NB4 (cell line): ENCODE data around the gene SEC24C.

Source experiments
- DNase-seq: peaks from one replicate; pipeline ENCODE4 v3.0.0; 2010; ENCODE audit warnings: low read depth
- H3K4me3 ChIP-seq: one replicate; pipeline ENCODE4 v1.5.1; 2011; ENCODE audit warnings: mild to moderate bottlenecking, low read depth, low read length, moderate library complexity
- MYC ChIP-seq: IDR thresholded peaks from 2 replicates; pipeline ENCODE4 v1.6.1; 2011; ENCODE audit warnings: low read depth, low read length
- POLR2A ChIP-seq: IDR thresholded peaks from 2 replicates; pipeline ENCODE4 v1.6.1; 2011; ENCODE audit warnings: mild to moderate bottlenecking; ENCODE audit not compliant: insufficient read length; ENCODE audit errors: extremely low read depth
- TF ChIP-seq, protein P1 (sequence below): IDR thresholded peaks from one replicate; pipeline ENCODE4 v1.5.1; 2012; ENCODE audit warnings: low read depth, low read length
- TF ChIP-seq, protein P2 (sequence below): IDR thresholded peaks from 2 replicates; pipeline ENCODE4 v1.6.1; 2011; ENCODE audit warnings: low read depth, low read length

SEC24C gene

DNA sequence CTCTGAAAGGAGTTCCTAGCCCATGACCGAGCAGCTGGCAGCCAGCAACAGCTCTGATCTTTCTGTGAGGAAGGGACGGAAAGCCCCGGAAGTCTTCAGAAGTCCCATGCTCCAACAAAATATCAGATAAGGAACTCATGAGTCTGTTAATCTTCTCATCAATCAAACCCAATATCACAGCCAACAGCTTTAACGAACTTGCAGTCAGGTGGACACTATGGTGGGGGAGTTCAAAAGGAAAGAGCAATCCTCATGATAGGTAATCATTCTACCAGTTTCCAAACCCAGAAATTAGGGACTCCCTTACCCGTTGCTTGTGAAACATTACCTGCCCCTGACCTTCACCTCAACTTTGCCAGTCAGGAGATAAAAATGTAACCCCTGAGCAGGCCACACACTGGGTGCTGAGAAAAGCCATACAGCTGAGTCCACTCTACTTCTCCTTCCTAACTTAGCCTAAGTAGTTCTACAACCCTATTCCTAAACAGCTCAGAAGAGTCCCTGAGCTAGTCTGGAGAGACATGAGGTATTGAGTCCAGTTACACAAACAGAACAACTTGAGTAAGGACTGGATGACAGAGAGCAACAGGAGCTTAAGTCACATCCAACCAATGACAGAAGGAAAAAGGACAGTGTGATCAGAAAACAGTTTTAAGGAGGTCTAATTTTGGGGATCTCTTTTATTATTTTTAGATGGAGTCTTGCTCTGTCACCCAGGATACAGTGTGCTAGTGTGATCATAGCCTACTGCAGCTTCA lies 65.1 kb downstream of the SEC24C start:
- TF ChIP-seq, protein P1, sequence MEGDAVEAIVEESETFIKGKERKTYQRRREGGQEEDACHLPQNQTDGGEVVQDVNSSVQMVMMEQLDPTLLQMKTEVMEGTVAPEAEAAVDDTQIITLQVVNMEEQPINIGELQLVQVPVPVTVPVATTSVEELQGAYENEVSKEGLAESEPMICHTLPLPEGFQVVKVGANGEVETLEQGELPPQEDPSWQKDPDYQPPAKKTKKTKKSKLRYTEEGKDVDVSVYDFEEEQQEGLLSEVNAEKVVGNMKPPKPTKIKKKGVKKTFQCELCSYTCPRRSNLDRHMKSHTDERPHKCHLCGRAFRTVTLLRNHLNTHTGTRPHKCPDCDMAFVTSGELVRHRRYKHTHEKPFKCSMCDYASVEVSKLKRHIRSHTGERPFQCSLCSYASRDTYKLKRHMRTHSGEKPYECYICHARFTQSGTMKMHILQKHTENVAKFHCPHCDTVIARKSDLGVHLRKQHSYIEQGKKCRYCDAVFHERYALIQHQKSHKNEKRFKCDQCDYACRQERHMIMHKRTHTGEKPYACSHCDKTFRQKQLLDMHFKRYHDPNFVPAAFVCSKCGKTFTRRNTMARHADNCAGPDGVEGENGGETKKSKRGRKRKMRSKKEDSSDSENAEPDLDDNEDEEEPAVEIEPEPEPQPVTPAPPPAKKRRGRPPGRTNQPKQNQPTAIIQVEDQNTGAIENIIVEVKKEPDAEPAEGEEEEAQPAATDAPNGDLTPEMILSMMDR = no peak
- no peak for TF ChIP-seq MYC
- TF ChIP-seq, protein P2, sequence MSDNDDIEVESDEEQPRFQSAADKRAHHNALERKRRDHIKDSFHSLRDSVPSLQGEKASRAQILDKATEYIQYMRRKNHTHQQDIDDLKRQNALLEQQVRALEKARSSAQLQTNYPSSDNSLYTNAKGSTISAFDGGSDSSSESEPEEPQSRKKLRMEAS = no peak
- no peak overlapping the region for H3K4me3 ChIP-seq
- DNase-seq = no peak

- DNase-seq = no peak
- TF ChIP-seq, protein P2 = no peak
- TF ChIP-seq, protein P1 = no peak
- peak overlapping the region; percentile 62 for H3K4me3 ChIP-seq
These were observed 66.2 kb downstream of the SEC24C start for GRCh38 chr10:73810358-73810734.

DNA sequence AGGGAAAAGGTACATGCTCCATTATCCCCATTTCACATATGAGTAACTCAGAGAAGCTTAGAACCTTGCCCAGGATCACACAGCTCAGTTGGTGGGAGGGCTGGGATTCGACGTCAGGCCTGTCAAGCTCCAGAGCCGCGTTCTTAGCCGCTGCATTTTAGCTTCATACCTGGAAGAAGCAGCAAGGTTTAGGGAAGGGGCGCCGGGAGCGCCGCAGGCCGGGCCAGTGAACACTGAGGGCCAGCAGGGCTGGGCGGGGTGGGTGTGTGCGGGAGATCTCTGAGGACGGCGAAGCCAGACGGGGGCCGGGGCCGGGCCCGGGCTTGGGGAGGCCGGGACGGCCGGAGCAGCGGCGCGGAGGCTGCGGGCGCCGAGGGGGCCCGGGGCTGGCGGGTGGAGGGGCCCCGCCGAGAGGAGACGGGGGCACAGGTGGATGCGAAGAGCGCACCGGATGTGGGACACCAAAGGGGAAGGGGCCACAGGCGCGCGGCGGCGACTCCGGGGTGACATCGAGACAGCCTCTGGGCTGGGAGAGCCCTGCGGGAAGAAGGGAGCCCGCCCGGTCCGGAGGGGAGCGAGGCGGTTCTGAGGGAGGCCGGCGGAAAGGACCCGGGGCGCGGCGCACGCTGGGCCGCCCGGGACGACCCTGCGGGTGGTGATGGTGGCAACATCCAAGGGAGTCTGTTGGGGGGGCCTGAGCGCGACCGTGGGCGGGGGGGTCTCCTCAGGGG lies 66.7 kb downstream of the SEC24C start:
- H3K4me3 ChIP-seq = peak overlapping the region; percentile 62
- DNase-seq = peak; percentile 74
- TF ChIP-seq POLR2A = no peak
- peak; percentile 25; the same call in 1 of the 2 replicates for TF ChIP-seq MYC

DNA sequence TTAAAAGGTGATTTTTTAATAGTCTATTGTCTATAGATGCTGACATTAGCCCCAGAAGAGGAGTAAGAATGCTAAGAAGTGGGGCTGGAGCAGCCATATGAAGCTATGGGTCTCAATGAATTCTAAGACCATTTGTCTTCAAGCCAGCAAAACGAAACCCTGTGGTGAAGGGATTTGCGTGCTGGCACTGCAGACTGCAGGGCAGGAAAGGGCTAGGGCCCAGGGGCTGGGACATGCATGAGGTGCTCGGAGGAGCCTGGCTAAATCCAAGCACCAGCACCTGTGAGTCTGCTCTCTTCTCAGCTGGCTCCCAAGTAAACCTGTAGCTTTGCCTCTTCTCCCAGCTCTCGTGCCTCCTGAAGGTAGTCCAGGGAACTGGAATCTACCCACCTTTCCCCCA lies 68.5 kb downstream of the SEC24C start:
- DNase-seq = no peak
- TF ChIP-seq POLR2A = no peak
- TF ChIP-seq, protein P1 = no peak
- TF ChIP-seq, protein P2 = no peak
- TF ChIP-seq MYC = no peak
- no peak overlapping the region for H3K4me3 ChIP-seq

- no peak for DNase-seq
- no peak overlapping the region for H3K4me3 ChIP-seq
- TF ChIP-seq, protein P2 = no peak
- TF ChIP-seq MYC (no peak), POLR2A (no peak)
- TF ChIP-seq, protein P1 = no peak
These were observed 69.2 kb downstream of the SEC24C start for GRCh38 chr10:73813333-73813732.

DNA sequence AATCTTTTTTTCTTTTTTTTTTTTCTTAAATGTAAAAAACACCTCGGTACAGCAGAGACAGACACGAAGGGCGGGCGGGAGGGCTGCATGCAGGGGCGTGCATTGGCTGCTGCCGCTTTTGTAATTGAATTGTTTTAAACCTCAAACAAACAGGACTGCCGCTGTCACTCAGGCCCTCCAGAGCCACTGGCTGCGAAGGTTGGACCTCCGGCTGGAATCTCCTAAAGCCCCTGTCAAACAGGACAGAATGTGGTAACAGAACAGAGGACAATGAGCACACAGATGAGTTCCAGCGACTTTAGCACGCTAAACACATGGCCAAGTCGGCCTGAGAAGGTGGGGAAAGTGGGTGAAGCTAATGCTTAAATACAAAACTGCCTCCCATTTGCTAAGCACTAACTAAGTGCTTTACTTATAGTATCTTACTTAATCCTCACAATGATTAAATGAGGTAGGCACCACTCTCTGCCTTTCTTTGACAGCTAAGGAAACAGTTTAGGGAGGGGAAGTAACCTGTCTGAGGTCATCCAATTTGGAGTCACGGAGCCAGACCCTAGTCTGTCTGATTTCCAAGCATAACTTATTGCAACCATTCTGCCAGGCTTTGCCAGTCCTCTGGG lies 70.2 kb downstream of the SEC24C start:
- no peak overlapping the region for H3K4me3 ChIP-seq
- TF ChIP-seq, protein P2 = no peak
- TF ChIP-seq MYC (no peak), POLR2A (no peak)
- TF ChIP-seq, protein P1 = no peak
- DNase-seq = no peak
